AML-193 (cell line): ENCODE measurements around the gene CROCC2.

Experiments used
- DNase-seq, 2 experiments: peaks; one replicate each; lab custom pipeline; 2025; lab: John Stamatoyannopoulos, UW

Gene CROCC2

GRCh38 chr2:241038374-241039180 lies 132.4 kb downstream of the CROCC2 start:
- no peak for DNase-seq

GRCh38 chr2:241039416-241039815 lies 133.3 kb downstream of the CROCC2 start:
- DNase-seq = no peak

GRCh38 chr2:241040081-241040803 lies 134.1 kb downstream of the CROCC2 start:
- DNase-seq = no peak

GRCh38 chr2:241041589-241042158 lies 135.5 kb downstream of the CROCC2 start:
- no peak for DNase-seq
